HTR-8/SVneo (cell line): Measurements from ENCODE around the gene CFAP97.
"Not testable (repeated sequence)": the region's sequence is repeated elsewhere in the genome, so short reads cannot be mapped to it uniquely, and the experiment has no call there.

Experiments
- DNase-seq: peaks from one replicate; pipeline ENCODE4 v3.0.0; 2011; ENCODE audit warnings: low spot score, mixed read lengths; ENCODE audit not compliant: insufficient read length
- FAIRE-seq: peaks from 2 replicates; lab custom pipeline; 2011; peaks lifted over from hg19 to GRCh38; lab: Jason Lieb, UNC

CFAP97 gene

DNA sequence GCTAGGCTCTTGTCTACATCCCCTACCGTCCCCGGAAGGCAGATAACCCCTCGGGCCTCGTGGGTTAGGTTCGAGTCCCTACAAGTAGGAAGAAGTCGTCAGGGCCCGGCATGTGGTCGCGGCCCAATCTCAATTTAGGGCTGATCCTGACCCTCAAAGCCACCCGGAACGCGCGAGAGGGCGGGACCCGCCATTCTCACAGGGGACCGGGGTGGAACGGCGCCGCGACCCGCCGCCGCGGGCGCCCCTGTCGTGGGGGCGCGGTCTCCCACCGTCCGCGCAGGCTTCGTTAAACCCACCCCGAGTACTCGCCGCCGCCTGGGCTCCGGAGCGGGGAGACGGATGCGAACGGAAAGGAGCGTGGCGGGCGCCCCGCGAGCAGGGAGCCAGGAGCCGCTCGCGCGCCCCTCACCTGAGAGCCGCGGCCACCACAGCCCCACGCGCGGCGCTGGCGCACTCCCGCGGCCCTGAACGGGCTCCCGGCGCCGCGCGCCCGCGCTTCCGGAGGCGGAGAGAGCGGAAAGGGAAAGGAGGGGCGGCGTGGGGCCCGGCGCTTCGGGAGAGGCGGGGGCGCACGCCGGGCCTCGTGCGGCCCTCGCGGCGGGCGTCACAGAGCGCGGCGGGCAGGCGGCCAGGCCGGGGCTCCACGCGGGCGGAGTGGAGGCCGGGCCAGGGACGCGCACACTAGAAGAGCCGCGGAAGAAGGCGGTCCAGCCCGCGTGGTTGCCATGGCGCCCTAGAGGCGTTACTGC, at the start of gene CFAP97:
CFAP97 (minus strand) TSS at position 515 of the 752 bp plus-strand sequence. CDS start 12,804 bp downstream, outside the sequence.
- FAIRE-seq, result no peak

DNA sequence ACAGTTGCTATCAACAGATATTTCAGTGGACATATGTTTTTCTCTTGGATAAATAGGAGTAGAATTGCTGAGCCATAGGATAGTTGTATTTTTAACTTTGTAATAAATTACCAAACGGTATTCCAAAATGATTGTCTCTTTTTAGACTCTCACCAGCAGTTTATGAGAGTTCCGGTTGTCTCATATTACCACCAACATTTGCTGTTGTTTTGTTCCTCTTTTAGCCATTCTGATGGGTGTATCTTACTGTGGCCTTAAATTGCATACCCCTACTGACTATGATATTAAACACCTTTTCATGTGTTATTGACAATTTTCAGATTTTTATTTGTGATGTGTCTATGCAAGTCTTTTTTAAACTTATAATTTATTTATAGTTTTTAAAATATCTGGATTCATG, 45.3 kb upstream of the CFAP97 start:
- DNase-seq, result no peak
- no peak for FAIRE-seq

More for the DNA sequence above, at the start of gene CFAP97:
- peak; percentile 70 for DNase-seq

DNA sequence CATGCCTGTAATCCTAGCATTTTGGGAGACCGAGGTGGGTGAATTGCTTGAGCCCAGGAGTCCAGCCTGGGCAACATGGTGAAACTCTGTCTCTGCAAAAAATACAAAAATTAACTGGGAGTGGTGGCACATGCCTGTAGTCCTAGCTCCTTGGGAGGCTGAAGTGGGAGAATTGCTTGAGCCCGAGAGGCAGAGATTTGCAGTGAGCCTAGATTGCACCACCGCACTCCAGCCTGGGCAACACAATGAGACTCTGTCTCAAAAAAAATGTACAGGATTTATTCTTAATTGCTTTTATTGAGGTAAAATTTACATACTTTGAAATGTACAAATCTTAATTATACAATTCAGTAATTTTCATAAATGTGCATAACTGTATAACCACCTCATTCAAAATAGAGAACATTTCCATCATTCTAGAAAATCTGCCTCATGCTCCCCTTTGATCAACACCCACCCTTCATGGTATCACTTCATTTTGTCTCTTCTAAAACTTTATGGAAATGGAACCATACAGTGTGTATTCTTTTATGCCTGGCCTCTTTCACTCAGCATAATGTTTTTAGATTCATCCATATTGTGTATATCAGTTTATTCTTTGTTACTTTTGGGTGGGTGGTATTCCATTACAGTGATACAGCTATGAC, 44.7 kb upstream of the CFAP97 start:
- no peak for DNase-seq
- FAIRE-seq, result no peak

DNA sequence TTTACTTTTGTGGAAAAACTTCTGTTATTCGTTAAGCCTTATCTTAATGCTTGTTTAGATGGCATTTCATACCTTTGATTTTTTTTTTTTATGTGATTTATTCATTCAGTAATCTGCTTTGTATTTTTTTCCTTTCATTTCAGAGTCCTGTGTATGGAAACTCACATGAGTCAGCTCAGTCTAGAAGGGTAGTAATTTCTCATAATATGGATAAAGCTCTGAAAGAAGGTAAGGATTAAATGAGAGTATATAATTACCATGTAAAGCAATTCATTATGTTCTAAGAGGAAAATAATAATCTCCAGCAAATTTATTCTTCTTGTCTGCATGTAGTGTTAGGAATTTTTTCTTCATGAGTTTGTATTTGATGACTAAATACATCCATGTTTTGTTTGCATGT, 43.4 kb upstream of the CFAP97 start:
- DNase-seq, result no peak
- FAIRE-seq, result no peak

DNA sequence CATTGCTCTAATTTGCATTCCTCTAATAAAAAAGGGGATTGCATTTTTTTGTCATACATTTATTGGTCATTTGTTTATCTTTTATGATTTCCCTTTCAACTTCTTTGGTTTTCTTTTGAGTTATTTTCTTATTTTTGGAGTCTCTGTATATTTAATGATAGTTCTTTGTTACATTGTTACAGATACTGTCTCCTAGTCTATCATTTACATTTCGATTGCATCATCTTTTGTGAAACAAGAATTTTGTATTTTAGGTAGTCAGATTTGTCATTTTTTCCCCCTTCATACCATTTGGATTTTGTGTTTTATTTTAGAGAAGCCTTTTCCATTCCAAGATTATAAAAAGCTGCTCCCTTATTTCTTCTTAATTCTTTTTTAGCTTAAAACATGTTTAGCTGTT, 42.7 kb upstream of the CFAP97 start:
- FAIRE-seq (no peak), DNase-seq (no peak)

DNA sequence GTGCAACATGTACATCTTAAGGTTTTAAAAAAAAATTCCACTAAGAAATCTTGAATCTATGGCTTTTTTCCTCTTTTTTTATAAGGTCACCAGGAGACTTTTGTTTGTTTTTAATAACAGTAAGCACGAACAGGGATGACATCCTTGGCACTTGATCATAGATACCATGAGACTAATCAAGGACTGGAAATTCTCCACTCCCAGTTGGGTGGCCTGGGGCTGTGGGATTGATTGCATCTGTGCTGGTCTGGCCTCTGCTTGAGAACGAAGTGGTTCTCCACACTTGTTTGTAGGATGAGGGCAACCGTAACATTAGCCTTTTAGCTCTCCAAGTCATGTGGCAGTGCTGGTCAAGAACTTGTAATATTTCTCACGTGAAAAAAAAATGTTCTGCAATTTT, 41.0 kb upstream of the CFAP97 start:
- DNase-seq (no peak), FAIRE-seq (no peak)

DNA sequence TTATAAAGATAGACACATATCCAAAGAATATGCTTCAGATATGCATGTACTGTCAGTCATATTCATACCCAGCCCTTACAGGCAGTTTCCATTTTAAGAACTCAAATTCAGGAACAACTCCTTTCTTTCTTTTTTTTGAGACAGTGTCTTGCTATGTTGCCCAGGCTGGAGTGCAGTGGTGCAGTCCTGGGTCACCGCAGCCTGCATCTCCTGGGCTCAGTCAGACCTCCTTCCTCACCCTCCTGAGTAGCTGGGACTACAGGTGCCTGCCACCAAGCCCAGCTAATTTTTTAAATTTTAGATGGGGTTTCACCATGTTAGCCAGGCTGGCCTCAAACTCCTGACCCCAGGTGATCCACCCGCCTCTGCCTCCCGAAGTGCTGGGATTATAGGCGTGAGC, 40.1 kb upstream of the CFAP97 start:
- DNase-seq (no peak), FAIRE-seq (no peak)

DNA sequence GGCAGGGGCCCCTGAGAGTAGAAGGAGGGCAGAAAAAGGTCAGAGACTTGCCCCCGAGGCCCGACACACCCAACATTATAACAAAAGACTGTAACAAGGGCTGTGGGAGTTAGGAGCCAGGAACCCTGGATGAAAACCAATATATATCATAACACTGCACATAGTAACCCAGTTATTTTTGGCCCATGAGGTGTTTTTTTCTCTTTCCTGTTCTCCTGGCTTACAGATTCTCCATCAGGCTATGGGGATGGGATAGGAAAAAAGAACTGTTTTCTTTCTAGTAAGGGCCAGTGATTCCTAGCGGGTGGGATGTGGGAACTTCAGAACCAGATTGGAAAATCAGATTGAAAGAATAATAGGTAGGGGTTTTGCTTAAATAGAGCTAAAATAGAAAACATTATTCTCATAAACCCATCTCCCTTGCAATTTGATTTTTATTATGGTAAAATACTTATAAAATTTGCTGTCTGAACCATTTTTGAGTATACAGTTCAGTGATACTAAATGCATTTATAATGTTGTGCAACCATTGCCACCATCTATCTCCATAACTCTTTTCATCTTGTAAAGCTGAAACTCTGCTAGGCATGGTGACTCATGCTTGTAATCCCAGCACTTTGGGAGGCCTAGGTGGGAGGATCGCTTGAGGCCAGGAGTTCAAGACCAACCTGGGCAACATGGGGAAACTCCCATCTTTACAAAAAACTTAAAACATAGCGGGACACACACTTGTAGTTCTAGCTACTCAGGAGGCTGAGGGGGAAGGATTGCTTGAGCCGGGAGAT, 39.1 kb upstream of the CFAP97 start:
- FAIRE-seq, result no peak
- no peak for DNase-seq

DNA sequence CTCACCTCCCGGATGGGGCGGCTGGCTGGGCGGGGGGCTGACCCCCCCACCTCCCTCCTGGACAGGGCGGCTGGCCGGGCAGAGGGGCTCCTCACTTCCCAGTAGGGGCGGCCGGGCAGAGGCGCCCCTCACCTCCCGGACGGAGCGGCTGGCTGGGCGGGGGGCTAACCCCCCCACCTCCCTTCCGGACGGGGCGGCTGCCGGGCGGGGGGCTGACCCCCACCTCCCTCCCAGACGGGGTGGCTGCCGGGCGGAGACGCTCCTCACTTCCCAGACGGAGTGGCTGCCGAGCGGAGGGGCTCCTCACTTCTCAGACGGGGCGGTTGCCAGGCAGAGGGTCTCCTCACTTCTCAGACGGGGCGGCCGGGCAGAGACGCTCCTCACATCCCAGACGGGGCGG, 36.7 kb upstream of the CFAP97 start:
- not testable (repeated sequence) for DNase-seq, FAIRE-seq

DNA sequence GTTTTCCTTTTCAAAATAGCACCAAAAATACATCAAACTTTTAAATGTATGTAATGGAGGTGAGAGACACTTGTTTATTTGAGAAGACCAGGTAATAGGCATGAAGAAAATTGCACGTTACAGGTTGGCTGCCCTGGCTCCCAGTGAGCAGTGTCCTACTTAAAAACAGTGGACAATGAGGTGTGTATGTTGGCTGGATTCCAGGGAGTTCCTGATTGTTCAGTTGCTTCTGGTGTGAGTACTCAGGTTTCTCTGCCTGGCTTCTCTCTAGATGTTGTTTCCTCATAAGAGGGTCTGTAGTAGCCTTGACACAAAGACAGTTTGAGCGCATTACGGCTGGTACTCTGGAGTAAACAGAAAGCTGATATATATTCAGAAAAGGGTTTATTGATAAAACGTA, 35.0 kb upstream of the CFAP97 start:
- DNase-seq (no peak), FAIRE-seq (no peak)

DNA sequence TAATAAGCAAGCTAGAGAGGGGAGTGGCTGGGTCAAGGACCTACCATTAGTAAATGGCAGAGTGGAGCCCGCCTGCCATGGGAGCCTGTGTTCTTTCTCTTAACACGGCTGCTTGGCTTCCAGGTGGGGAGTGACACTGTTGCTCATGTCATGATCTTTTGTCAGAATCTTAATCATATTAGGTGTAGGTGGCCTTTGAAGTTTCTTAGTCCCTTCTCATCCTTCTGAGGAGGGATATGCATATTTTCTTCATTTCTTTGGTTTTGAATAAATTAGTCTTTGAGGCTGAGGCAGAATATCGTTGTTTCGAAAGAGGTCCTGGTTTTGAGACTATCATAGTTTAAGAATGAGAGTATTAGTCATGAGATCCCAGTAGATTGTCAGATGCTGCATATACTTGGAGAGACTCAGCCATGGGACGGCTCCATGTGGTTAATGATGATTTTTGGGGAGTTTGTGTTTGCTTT, 34.4 kb upstream of the CFAP97 start:
- FAIRE-seq (no peak), DNase-seq (no peak)

DNA sequence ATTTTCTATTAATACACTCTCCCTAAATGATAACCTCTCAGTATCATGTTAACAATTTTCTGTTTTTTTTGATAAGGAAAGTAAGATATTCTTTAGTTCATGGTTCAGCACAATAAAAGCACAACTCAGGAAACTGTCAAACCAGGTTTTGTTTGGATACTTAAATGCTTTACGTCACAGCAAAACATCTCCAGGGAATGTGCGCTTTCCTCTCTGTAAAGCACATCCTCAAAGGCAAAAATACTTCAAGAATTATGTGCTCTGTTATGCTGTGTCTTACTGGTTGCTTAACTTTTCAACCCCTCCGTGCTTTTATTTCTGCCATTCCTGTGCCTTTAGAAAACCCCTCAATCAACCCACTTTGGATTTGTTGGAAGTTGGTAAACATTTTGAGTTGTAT, 33.4 kb upstream of the CFAP97 start:
- FAIRE-seq, result no peak

DNA sequence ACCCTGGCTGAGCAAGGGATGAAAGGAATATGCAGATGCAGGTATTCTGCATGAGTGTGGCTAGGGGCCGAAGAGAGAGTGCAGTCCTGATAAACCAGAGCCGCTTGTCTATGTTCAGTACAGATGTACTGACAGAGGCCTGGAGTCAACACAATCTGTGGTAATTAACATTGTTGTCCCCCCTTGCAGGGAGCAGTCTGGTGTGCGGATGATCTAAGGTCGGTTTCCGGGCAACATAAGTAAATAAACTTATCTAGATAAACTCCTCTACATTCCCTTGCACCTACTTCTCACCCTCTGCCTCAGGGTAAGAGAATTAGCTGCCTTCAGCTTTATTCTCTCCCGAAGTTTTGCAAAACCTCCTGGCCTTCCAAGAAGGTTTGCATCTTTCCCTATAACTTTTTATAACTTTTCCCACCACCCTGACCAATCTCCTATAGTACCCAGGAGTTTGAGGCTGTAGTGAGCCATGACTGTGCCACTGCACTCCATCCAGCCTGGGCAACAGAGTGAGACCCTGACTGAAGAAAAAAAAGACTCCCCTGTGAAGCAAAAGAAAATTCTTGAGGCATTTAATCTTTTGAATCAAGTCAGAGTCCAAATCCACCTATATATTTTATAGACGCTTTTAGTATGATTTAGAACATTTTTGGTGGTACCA, 32.2 kb upstream of the CFAP97 start:
- no peak for DNase-seq

More for the DNA sequence above, 33.4 kb upstream of the CFAP97 start:
- no peak for DNase-seq

DNA sequence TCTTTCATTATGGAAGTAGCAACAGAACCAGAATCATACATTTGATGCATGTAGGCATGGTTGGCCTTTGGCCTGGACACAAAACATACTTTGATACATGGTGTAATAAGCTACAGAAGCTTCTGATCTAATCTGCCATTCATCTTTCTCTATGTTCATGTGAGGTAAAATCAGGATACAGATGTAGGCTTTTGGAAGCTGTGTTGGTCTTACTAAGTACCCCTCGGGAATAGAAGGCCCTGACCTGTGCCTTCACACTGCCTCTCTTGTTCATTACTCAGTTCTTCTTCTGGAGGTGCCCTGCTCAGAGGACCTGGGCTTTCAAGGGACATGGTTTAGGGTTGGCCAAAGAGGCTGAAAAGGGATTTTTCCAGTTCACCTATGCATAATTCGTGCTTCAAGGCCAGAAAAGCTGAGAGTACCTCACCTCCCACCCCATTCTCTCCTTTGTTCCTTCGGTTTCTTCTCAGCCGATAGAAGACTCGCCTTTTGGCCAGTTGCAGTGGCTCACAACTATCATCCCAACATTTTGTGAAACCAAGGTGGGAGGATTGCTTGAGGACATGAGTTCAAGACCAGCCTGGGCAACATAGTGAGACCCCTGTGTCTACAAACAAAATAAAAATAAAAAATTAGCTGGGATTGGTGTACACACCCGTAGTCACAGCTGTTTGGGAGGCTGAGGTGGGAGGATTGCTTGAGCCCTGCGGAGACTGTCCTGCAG, 31.5 kb upstream of the CFAP97 start:
- peak; percentile 20 for FAIRE-seq

More for the DNA sequence above, 32.2 kb upstream of the CFAP97 start:
- no peak for FAIRE-seq

DNA sequence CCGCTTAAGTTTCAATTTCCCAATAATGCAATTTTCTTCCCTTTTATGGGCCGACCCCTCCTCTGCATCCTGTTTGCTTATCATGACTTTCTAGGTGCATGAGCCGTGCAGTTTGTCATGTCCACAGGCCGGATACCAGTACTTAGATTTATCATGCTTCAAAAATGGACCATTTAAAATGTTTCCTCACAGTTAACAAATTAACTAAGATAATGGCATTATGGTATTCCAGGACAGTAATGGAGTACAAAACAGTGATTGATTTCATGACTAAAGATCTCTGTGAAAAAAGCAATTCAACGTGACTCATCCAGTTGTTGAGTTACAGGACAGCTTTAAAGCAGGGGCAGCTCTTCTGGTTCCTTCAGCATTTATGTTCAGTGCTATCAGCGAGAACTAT, 28.6 kb upstream of the CFAP97 start:
- FAIRE-seq, result no peak
- DNase-seq, result no peak

More for the DNA sequence above, 31.5 kb upstream of the CFAP97 start:
- no peak for DNase-seq

DNA sequence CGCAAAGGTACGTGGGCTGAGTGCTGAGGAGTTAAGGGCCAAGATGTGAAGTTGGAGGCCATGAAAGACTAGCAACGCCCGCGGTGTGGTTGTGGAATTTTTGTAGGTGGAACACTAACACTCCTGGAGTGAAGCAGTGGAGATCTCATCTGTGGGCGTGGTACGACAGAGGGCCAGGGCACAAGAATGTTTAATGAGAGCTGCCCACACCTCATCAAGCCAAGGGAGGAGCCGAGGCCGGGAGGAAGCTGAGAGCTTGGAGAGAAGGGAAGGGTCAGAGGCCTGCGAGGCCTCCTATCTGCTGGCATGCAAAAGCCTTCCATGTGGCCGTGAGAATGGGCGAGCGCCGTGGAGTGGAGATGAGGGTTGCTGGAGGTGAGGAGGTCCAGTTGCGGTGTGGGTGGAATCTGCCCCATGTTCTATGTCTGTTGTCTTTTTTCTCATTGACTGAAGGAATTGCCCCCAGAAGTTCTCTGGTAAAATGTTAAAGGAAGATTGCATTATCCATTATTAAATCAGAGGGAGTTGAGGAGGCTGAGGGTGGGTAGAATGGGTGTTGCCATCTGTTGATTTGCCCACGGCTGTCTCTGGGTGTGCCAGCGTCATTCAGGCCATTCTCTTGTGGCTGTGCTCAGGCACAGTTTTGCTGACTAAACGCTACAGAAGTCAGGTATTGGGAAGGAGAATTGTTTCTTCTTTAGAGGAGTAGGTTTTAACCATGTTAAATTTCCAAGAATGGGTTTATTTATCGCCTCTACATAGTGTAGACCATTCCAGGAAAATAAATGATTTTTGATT, 25.4 kb upstream of the CFAP97 start:
- FAIRE-seq, result peak; percentile 64
- DNase-seq, result no peak

DNA sequence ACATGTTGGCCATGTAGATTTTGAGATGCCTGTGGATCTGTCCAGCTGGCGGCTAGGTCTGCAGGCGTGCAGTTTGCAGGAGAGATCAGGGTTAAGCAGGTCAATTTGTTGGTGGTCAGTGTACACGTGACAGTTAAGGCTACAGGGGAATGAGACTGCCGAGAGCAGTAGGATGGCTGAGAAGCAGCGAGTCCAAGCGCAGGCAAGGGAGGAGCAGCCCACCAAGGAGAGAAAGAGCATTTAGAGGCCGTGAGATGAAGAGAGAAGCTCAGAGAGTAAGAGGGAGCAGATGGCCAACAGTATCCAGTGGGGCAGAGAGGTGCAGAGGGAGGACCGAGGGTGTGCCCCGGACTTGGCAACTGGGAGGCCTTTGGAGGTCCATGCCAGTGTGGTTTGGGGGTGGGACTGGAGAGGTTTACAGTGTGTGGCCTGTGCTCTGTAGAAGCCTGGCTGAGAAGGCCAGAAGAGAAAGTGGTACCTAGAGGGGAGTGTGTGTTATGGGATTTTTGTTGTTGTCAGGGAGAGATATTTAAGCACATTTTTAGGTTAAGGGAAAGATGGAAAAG, 24.0 kb upstream of the CFAP97 start:
- DNase-seq, result no peak

DNA sequence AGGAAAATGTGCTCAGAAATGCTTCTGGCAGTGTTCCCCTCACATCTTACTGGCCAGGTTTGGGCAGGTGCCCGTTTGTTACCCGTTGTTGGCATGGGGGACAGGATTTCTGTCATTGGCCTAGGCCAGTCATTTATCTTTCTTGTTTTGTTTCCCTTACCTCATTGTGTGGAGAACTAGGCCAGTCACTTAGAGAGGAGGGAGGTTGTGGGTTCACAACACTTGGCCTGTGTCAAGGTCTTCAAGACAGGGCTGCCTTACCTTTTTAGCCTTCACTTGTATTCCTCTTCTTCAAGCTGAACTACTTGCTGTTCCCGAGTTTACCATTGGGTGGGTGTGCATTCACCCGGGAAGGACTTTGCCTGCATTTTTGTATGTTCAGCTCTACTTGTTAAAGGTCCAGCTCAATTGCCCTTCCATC, 23.3 kb upstream of the CFAP97 start:
- no peak for DNase-seq

More for the DNA sequence above, 24.0 kb upstream of the CFAP97 start:
- no peak for FAIRE-seq

More for the DNA sequence above, 23.3 kb upstream of the CFAP97 start:
- peak; percentile 46 for FAIRE-seq
